Gastroesophageal sphincter (tissue), 4 donors: ENCODE data around the gene LPAR5. TPM values are rescaled to one million over a fixed set of nuclear protein-coding genes. Genes with fewer than 3 reads are reported as not detected.

Experiments used
- ATAC-seq: fragments of 150-250 bp; one replicate; pipeline ENCODE4 v1.9.1; 2016; ENCODE audit warnings: mild to moderate bottlenecking, moderate library complexity
- H3K27ac ChIP-seq, 4 donors: fragments of 200-600 bp; sonication (generic) in 3 of 4; 1 replicate in 3 of 4; 2 replicates in 1 of 4; pipeline ENCODE4 v1.5.1; 2016 to 2019
- H3K27me3 ChIP-seq: fragments of 200-600 bp; sonication (generic); one replicate; pipeline ENCODE4 v1.5.1; 2019
- H3K36me3 ChIP-seq, 2 donors: fragments of 200-600 bp; sonication (generic); one replicate each; pipeline ENCODE4 v1.5.1; 2019; ENCODE audit warnings: control low read depth in 1 of 2
- H3K4me1 ChIP-seq, 3 donors: fragments of 200-600 bp; sonication (generic); 1 replicate in 2 of 3; 2 replicates in 1 of 3; pipeline ENCODE4 v1.5.1; 2016 to 2019; ENCODE audit warnings: control low read depth in 2 of 3
- H3K4me3 ChIP-seq, 2 donors: fragments of 200-600 bp; sonication (generic); one replicate each; pipeline ENCODE4 v1.5.1; 2019; ENCODE audit warnings: mild to moderate bottlenecking in 1 of 2, moderate library complexity in 1 of 2
- H3K9me3 ChIP-seq, 3 donors: fragments of 200-600 bp; sonication (generic); one replicate each; pipeline ENCODE4 v1.5.1; 2017 to 2019; ENCODE audit warnings: control low read depth in 2 of 3
- CTCF ChIP-seq, 4 experiments: fragments of 200-600 bp in 2 of 4; fragments of 450-650 bp in 2 of 4; sonication (generic) in 1 of 4; IDR thresholded peaks; one replicate each; pipeline ENCODE4 v1.5.1; 2017 to 2019; ENCODE audit warnings: antibody characterized with exemption in 4 of 4, mild to moderate bottlenecking in 2 of 4, moderate library complexity in 2 of 4
- EP300 ChIP-seq: sonication (generic); formaldehyde crosslinking; IDR thresholded peaks from one replicate; pipeline ENCODE4 v1.6.1; 2017; ENCODE audit warnings: antibody characterized with exemption, mild to moderate bottlenecking
- POLR2A ChIP-seq, 2 donors: fragments of 450-650 bp; IDR thresholded peaks; one replicate each; pipeline ENCODE4 v1.6.1; 2017; ENCODE audit warnings: antibody characterized with exemption in 2 of 2, mild to moderate bottlenecking in 2 of 2, moderate library complexity in 1 of 2
- POLR2AphosphoS5 ChIP-seq: sonication (generic); formaldehyde crosslinking; IDR thresholded peaks from one replicate; pipeline ENCODE4 v1.6.1; 2017; ENCODE audit warnings: antibody characterized with exemption
- WGBS, 2 donors: methylation state at CpG; one replicate each; pipeline ENCODE4 v1.1.5; 2018; ENCODE audit warnings: low coverage in 1 of 2; 5-methylcytosine and 5-hydroxymethylcytosine counted together
- total RNA-seq, 4 donors: library from RNA; depleted of rRNA; stranded (reverse); fragments of >200 nt; gene quantifications; one replicate each; pipeline ENCODE4 v1.1.0, GENCODE V29; 2016

LPAR5 gene
- total RNA-seq: 1 to 10 TPM in 2 of 4 donors, under 1 TPM in 2; 0.47 to 2.0 (median 1.2) TPM

GRCh38 chr12:6635856-6636531 is at the start of gene LPAR5:
Gene LPAR5, minus strand, starts transcription at chr12:6635959. Its CDS starts 14,711 bp downstream, at chr12:6621248.
- H3K4me1 ChIP-seq: peaks cover 0 to 4% (median 0%) of the 10 kb centered on the region in 3 donors
- peak within 1 kb of the TSS in 1 of 2 donors; percentile 27 for H3K4me3 ChIP-seq
- 34 to 70% methylated on average over 3 to 5 of the region's 18 CpGs for WGBS, 2 donors
- H3K27ac ChIP-seq: peak within 1 kb of the TSS in 2 of 4 donors; percentile 43 to 47
- no peak for TF ChIP-seq EP300
- TF ChIP-seq POLR2AphosphoS5: no peak
- TF ChIP-seq CTCF (IDR thresholded peaks at IDR 0.05): no peak
- TF ChIP-seq POLR2A (IDR thresholded peaks at IDR 0.05): no peak
- H3K27me3 ChIP-seq: peaks cover 22% of the 10 kb centered on the region
- no peaks in the 10 kb centered on the region for H3K36me3 ChIP-seq
- no peaks in the 10 kb centered on the region for H3K9me3 ChIP-seq
- ATAC-seq: peak; percentile 61

- Histone ChIP-seq H3K27ac (no peak overlapping the region), H3K4me3 (no peak overlapping the region), H3K27me3 (no peaks in the 10 kb centered on the region), H3K9me3 (no peaks in the 10 kb centered on the region), H3K4me1 (peaks cover 7 to 48% (median 17%) of the 10 kb centered on the region in 3 donors), H3K36me3 (peaks cover 0 to 39% of the 10 kb centered on the region in 2 donors)
- no peak for ATAC-seq
- 53 to 64% methylated on average over 5 to 6 of the region's 6 CpGs for whole genome bisulfite sequencing, 2 donors
- peak; percentile 17 to 40 (median 32) for TF ChIP-seq CTCF (IDR thresholded peaks at IDR 0.05)
- no peak for TF ChIP-seq POLR2AphosphoS5
Measured at GRCh38 chr12:6684609-6685008, 48.9 kb upstream of the LPAR5 start.

GRCh38 chr12:6676962-6677361 is 41.2 kb upstream of the LPAR5 start:
- Histone ChIP-seq H3K9me3 (no peaks in the 10 kb centered on the region), H3K27ac (no peak overlapping the region), H3K4me1 (no peaks in the 10 kb centered on the region), H3K4me3 (no peak overlapping the region), H3K36me3 (peaks cover 9 to 88% of the 10 kb centered on the region in 2 donors), H3K27me3 (no peaks in the 10 kb centered on the region)
- TF ChIP-seq CTCF (IDR thresholded peaks at IDR 0.05) (no peak), POLR2AphosphoS5 (no peak), EP300 (no peak), POLR2A (IDR thresholded peaks at IDR 0.05) (no peak)
- 93% methylated on average over 5 of the region's 5 CpGs; no CpG with 5 or more reads in 1 of the 2 donors for WGBS, 2 donors
- no peak for ATAC-seq

GRCh38 chr12:6672143-6672542 is 36.4 kb upstream of the LPAR5 start:
- no peaks in the 10 kb centered on the region for H3K27me3 ChIP-seq
- TF ChIP-seq POLR2A (IDR thresholded peaks at IDR 0.05): no peak
- TF ChIP-seq CTCF (IDR thresholded peaks at IDR 0.05): no peak
- TF ChIP-seq POLR2AphosphoS5: no peak
- no peak for TF ChIP-seq EP300
- H3K4me1 ChIP-seq: no peaks in the 10 kb centered on the region
- 84 to 91% methylated on average over 5 to 6 of the region's 18 CpGs for WGBS, 2 donors
- no peaks in the 10 kb centered on the region for H3K9me3 ChIP-seq
- H3K4me3 ChIP-seq: no peak overlapping the region
- H3K27ac ChIP-seq: no peak overlapping the region
- peaks cover 2 to 100% of the 10 kb centered on the region in 2 donors for H3K36me3 ChIP-seq
- ATAC-seq: no peak
